GM19395 (cell line): ENCODE measurements around the gene SELENOT.
"Not testable (repeated sequence)": the region's sequence is repeated elsewhere in the genome, so short reads cannot be mapped to it uniquely, and the experiment has no call there.

Experiments
- ATAC-seq: cut with Tn5 transposase; IDR thresholded peaks from one replicate; pipeline ENCODE4 v1.9.1; 2021; ENCODE audit warnings: mild to moderate bottlenecking, moderate library complexity; ENCODE audit not compliant: unreplicated experiment

The SELENOT gene

DNA sequence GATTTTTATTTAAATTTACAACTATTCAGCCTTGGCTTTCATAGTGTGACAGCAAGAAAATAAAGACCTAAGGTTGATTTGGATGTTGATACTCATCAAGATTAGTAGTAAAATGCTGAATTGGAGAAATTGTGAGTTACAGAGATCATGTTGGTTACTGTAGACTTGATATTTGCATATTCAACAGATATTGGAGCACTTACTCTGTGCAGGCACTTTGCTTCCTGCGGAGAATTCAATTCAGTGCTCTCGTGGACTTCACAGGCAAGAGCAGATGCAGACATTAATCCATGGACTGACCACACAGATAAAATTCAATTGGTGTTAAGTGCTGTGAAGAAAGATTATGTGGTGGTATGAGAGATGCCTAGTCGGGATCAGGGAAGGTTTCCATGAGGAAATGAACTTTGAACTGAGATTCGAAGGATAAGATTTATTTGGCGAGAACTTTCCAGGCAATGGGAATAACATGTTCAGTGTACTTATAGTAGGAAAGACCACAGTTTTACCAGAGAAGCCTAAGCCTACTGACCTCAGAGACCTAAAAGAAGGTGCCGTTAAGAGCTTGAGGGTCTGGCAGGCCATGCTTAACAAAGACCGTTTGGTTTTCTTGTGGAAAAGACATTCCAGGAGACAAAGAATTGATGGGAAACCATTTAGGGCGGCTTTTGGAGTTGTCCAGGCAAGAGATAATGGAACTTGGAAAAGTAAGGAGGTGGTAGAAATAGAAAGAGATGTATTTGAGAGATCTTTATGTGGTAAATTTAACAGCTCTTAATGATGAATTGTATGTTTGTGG, 4.3 kb downstream of the SELENOT start:
- ATAC-seq, result no peak

DNA sequence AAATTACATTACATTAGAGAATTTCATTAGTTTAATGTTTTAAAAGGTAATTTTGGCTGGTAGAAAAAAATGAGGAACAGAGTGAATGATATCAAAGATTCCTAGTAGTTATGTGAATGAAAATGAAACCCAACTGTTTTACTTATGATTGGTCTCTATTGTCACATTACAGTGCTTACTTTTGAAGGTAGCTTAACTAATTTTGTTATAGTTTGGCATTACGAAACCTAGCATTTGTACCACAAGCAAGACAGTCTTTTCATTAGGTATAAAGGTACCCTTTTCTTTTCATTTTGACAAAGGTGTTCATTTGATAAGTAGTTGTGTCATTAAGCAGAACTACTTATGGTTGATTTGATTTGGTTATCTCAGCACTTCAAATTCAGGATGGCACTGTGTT, 6.9 kb downstream of the SELENOT start:
- no peak for ATAC-seq

GRCh38 chr3:150610785-150611184, 7.7 kb downstream of the SELENOT start:
- no peak for ATAC-seq

DNA sequence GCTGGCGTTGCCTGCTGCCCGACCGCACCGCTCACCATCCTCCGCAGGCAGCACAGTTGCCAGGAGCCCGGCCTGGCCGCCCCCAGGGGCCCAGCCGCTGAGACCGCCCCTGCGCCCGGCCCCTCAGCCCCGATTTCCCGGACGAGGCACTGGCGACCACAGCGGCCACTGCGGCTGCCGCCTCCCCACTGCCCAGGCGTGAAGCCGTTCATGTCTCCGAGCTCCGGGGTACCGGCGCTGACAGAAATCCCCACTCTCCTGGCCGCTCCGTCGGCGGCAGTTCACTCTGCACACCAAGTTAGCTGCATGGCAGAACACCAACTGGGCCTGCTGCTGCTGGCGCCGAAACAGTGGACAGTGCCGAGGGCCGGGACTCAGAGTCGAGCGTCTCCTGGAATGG, 8.5 kb downstream of the SELENOT start:
- ATAC-seq, result no peak

- ATAC-seq, result no peak
Observed at GRCh38 chr3:150612494-150612893, 9.4 kb downstream of the SELENOT start.

- no peak for ATAC-seq
Observed at GRCh38 chr3:150613034-150613433, 9.9 kb downstream of the SELENOT start.

- ATAC-seq, result no peak
Observed at GRCh38 chr3:150613709-150614480, 10.8 kb downstream of the SELENOT start.

GRCh38 chr3:150620002-150620689, 17.0 kb downstream of the SELENOT start:
- ATAC-seq, result no peak

DNA sequence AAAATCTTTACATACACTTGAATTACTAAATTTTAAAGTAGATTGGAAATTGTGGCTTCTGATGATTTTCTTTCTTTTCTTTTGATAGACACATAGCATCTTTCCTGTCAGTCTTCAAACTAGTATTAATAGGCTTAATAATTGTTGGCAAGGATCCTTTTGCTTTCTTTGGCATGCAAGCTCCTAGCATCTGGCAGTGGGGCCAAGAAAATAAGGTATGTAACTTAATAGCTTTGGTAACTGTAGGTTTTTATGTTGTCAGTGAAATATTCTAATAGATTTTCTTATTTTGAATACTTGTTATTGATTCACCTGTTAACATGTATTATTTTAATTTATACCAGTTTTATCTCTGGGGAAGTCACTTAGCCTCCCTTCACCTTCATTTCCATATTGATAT, 19.8 kb downstream of the SELENOT start:
- not testable (repeated sequence) for ATAC-seq

DNA sequence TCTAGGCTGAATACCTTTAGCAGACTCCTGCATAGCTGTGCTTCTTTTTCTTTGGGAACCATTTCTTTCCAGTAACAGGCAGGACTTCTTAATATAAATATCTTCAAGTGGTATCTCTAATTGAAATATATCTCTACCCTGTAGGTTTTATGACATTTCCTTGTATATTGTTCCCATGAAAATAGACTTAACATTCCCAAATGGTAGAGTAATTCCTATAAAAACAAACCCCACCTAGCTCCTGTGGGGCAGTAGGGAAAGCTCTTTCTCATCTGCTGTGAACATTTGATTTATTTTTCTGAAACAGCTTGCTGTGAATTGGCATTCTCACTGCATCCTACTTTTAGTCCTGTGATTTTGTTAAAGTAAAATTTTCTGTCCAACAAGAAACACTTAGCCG, 20.8 kb downstream of the SELENOT start:
- no peak for ATAC-seq

DNA sequence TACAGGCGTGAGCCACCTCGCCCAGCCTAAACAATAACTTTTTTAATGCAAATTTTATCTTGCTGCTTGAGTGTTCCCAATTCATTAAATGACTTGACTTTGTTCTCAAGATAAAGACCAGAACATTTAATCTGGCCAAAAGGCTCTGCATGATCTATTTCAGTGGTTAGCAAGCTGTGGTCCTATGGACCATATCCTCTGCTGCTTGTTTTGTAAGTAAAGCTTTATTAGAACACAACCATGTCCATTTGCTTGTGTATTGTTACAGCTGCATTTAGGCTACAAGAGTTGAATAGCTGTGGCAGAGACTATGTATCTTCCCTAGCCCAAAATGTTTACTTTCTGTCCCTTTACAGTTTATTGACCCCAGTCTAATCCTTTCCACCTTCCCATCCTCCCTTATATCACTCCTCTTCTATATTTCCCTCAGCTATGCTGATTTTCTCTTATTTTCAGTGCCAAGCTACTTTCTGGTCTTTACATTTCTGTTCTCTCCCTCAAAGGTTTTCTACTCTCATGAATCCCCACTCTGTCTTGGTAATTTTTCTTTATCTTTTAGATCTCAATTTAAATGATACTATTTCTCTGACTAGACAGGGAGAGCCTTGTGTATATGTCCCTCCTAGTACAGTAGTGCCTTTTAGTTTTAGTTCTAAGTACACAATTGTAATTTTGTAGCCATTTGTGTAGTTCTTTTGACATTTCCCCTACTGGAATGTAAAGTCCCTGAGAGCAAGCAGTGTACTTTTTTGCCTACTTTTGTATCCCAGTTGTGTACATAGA, 23.2 kb downstream of the SELENOT start:
- ATAC-seq, result no peak

GRCh38 chr3:150627557-150627956, 24.4 kb downstream of the SELENOT start:
- no peak for ATAC-seq

DNA sequence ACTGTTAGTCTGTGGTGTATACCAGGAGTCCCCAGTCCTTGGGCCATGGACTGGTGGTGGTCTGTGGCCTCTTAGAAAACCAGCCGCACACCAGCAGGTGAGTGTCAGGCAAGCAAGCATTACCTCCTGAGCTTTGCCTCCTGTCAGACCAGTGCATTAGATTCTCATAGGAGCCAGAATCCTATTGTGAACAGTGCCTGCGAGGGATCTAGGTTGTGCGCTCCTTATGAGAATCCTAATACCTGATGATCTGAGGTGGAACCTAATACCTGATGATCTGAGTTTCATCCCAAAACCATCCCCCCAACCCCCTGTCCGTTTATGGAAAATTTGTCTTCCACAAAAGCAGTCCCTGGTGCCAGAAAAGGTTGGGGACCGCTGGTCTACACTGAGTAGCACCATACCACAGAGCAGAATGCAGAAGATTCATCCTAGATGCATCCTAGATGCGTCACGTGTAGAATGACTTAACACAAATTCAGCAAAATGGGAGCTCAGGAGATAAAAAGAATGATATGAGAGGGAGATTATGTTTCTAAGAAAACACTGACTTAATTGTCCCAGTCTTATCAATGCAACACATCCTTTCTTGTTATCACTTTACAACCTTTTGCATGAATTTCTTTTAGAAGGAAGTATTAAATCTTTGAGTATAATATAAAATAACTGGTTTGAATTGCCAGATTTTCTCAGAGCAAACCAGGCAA, 28.5 kb downstream of the SELENOT start:
- ATAC-seq, result no peak

DNA sequence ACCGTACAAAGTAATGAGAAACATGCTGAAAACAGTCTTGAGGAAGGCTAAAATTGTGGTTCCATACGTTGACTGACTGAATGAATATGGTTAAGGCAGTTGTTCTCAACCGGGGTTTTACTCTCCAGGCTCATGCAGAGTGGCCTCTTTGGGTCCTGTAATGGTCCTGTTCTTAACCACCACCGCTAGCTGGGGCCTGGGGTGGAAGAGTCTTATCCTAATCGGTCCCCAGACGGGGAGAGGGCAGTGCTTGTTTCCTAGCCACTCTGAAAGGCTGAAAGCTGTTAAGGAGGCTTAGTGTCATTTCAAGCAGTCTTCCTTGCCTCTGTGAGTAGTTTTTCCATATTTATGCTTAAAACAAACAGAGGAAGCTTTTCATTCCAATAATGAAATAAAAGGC, 32.0 kb downstream of the SELENOT start:
- ATAC-seq, result no peak

DNA sequence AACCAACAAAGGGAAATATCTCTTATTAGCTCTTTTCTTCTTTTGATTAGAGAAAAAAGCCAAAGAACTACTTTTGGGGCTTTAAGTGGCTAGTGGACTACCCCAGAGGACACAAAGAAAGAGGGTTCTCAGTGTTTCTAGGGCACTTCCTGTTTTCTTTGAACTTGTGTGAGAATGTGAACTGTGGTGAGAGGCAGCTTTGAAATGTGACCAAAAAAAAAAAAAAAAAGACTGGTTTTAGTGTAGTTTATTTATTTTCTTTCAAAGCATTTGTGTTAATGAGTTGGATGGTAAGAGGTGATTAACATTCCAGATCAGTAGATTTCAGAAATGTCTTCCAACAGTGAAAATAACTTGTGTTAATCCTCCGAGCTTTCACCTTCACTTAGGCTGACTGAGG, 32.4 kb downstream of the SELENOT start:
- peak; percentile 82 for ATAC-seq

DNA sequence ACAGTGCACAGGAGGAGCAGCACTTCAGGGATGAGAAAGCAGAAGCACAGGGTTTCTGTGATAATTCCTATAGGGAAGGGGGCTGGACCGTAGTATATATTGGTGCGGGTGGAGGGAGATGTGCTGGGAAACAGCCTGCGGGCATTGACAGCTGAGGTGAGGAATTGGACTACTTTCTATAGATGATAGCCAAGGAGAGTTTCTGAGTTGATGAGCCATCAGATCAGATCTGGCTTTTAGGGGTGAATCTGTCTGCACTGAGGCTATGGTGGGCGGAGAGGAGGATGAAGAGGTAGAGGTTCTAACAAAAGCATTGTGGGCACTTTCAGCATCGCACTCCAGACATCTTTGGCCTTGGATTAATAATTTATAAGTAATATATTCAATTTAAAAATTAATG, 33.1 kb downstream of the SELENOT start:
- ATAC-seq, result no peak

DNA sequence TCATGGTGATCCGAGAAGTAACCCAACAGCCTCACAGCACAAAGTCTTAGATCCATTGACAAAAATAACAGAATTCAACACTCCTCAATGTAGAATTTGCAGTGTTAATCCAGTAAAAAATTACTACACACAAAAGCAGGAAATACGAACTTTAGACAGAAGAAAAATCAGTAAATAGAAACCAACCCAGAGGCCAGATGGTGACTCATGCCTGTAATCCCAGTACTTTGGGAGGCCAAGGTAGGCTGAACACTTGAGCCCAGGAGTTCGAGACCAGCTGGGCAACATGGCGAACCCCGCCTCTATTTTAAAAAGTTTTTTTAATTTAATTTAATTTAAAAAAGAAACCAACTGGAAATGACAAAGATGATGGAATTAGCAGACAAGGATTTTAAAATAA, 36.1 kb downstream of the SELENOT start:
- ATAC-seq, result no peak

GRCh38 chr3:150640256-150640655, 37.1 kb downstream of the SELENOT start:
- ATAC-seq, result no peak

GRCh38 chr3:150653110-150653561, 50.0 kb downstream of the SELENOT start:
- peak; percentile 76 for ATAC-seq

- no peak for ATAC-seq
Observed at GRCh38 chr3:150656316-150656715, 53.2 kb downstream of the SELENOT start.
